CD14-positive monocyte (primary cell): Measurements from ENCODE around the gene ZFP36L2. TPM values are rescaled to one million over a fixed set of nuclear protein-coding genes. Genes with fewer than 3 reads are reported as not detected.

Experiments
- DNase-seq, 3 donors: peaks; one replicate each; pipeline ENCODE4 v3.0.0-alpha.2; 2011 to 2022
- H2AFZ ChIP-seq: 2 replicates; pipeline ENCODE4 v1.6.0; 2012; ENCODE audit warnings: mild to moderate bottlenecking, low read depth, low read length, inconsistent platforms; ENCODE audit not compliant: insufficient read depth, poor library complexity, severe bottlenecking
- H3K27ac ChIP-seq, 2 donors: 1 replicate in 1 of 2; 2 replicates in 1 of 2; pipeline ENCODE4 v1.5.1; 2012 to 2013; ENCODE audit warnings: low read length in 2 of 2, control low read depth in 1 of 2, inconsistent platforms in 1 of 2, low read depth in 1 of 2, mild to moderate bottlenecking in 1 of 2
- H3K27me3 ChIP-seq, 2 donors: one replicate each; pipeline versions ENCODE4 v1.6.0 to v1.6.1; 2011 to 2013; ENCODE audit warnings: low read length in 2 of 2; ENCODE audit not compliant: control insufficient read depth in 2 of 2, insufficient read depth in 2 of 2
- H3K36me3 ChIP-seq, 2 donors: replicated peaks in 1 of 2; 1 replicate in 1 of 2; 2 replicates in 1 of 2; pipeline versions ENCODE4 v1.5.1 to v1.6.1; 2012 to 2013; ENCODE audit warnings: low read length in 2 of 2, control low read depth in 1 of 2, inconsistent platforms in 1 of 2, mild to moderate bottlenecking in 1 of 2; ENCODE audit not compliant: insufficient read depth in 2 of 2, control insufficient read depth in 1 of 2
- H3K4me1 ChIP-seq, 2 donors: 1 replicate in 1 of 2; 2 replicates in 1 of 2; pipeline versions ENCODE4 v1.5.1 to v1.6.1; 2012 to 2013; ENCODE audit warnings: low read length in 2 of 2, control low read depth in 1 of 2, inconsistent platforms in 1 of 2, mild to moderate bottlenecking in 1 of 2, moderate library complexity in 1 of 2; ENCODE audit not compliant: insufficient read depth in 2 of 2, control insufficient read depth in 1 of 2
- H3K4me2 ChIP-seq: replicated peaks from 2 replicates; pipeline ENCODE3; 2012; ENCODE audit warnings: low read length, moderate library complexity, mild to moderate bottlenecking; ENCODE audit not compliant: poor library complexity, severe bottlenecking; ENCODE audit errors: extremely low read depth
- H3K4me3 ChIP-seq, 3 experiments: fragments of 200-600 bp in 1 of 3; sonication (generic) in 1 of 3; replicated peaks in 1 of 3; 1 replicate in 2 of 3; 2 replicates in 1 of 3; pipeline ENCODE4 v1.5.1; 2011 to 2013; ENCODE audit warnings: low read length in 3 of 3, mild to moderate bottlenecking in 3 of 3, control low read depth in 2 of 3, low read depth in 2 of 3, inconsistent platforms in 1 of 3, moderate library complexity in 1 of 3
- H3K79me2 ChIP-seq: 2 replicates; pipeline ENCODE4 v1.6.0; 2012; ENCODE audit warnings: mild to moderate bottlenecking, control low read depth, inconsistent platforms, low read length, moderate library complexity; ENCODE audit not compliant: insufficient read depth
- H3K9ac ChIP-seq: 2 replicates; pipeline ENCODE4 v1.6.0; 2017; ENCODE audit warnings: low read length, mild to moderate bottlenecking; ENCODE audit not compliant: insufficient read depth, poor library complexity, severe bottlenecking
- H3K9me3 ChIP-seq, 2 donors: replicated peaks in 1 of 2; 1 replicate in 1 of 2; 2 replicates in 1 of 2; pipeline versions ENCODE4 v1.5.1 to v1.6.1; 2012 to 2013; ENCODE audit warnings: low read length in 2 of 2, control low read depth in 1 of 2; ENCODE audit not compliant: control insufficient read depth in 1 of 2, insufficient read depth in 1 of 2
- H4K20me1 ChIP-seq: 2 replicates; pipeline ENCODE4 v1.6.0; 2012; ENCODE audit warnings: mild to moderate bottlenecking, low read length, control low read depth, moderate library complexity; ENCODE audit not compliant: insufficient read depth
- H3K27ac Mint-ChIP-seq, 7 donors: one replicate each; pipeline ENCODE4 v1.8.0; 2020; ENCODE audit warnings: mild to moderate bottlenecking in 7 of 7, mixed read lengths in 7 of 7, moderate library complexity in 6 of 7, inconsistent platforms in 2 of 7
- H3K27me3 Mint-ChIP-seq, 3 donors: one replicate each; pipeline ENCODE4 v1.8.0; 2021 to 2022; ENCODE audit warnings: low read depth in 3 of 3, mild to moderate bottlenecking in 3 of 3, mixed read lengths in 3 of 3, moderate library complexity in 3 of 3, inconsistent platforms in 1 of 3
- H3K36me3 Mint-ChIP-seq, 2 donors: one replicate each; pipeline ENCODE4 v1.8.0; 2020; ENCODE audit warnings: mixed read lengths in 2 of 2, inconsistent platforms in 1 of 2, mild to moderate bottlenecking in 1 of 2
- H3K4me1 Mint-ChIP-seq: one replicate; pipeline ENCODE4 v1.8.0; 2020; ENCODE audit warnings: mild to moderate bottlenecking, mixed read lengths
- H3K4me3 Mint-ChIP-seq, 2 donors: one replicate each; pipeline ENCODE4 v1.8.0; 2020; ENCODE audit warnings: mild to moderate bottlenecking in 2 of 2, mixed read lengths in 2 of 2, moderate library complexity in 1 of 2
- H3K9me3 Mint-ChIP-seq, 7 donors: one replicate each; pipeline ENCODE4 v1.8.0; 2020 to 2022; ENCODE audit warnings: mixed read lengths in 7 of 7, mild to moderate bottlenecking in 6 of 7, moderate library complexity in 6 of 7, inconsistent platforms in 2 of 7
- CTCF ChIP-seq: fragments of 200-600 bp; IDR thresholded peaks from one replicate; pipeline ENCODE4 v1.8.0; 2022; ENCODE audit warnings: antibody characterized with exemption, mild to moderate bottlenecking
- WGBS: methylation state at CpG from one replicate; pipeline ENCODE4 v1.1.5; 2013; ENCODE audit warnings: missing lambda C conversion rate; ENCODE audit not compliant: insufficient coverage; 5-methylcytosine and 5-hydroxymethylcytosine counted together
- intact Hi-C, 2 donors: fragments of 100-400 bp; cut with micrococcal nuclease; formaldehyde crosslinking; loops; one replicate each; pipeline versions ENCODE4 v1.15.0 to v1.15.1; 2023
- polyA plus RNA-seq, 3 donors: library from polyadenylated mRNA; depleted of rRNA in 1 of 3; unstranded in 2 of 3; stranded (reverse) in 1 of 3; fragments of 300-500 nt in 2 of 3; fragments of >200 nt in 1 of 3; fragmentation: Illumina TruSeq in 2 of 3; gene quantifications; 1 replicate in 2 of 3; 2 replicates in 1 of 3; pipeline ENCODE4 v1.2.3, GENCODE V29; 2012 to 2021

Gene ZFP36L2
- polyA plus RNA-seq, 3 donors = 84.4 to 150 (median 88.3) TPM

- Mint-ChIP-seq H3K9me3 (peaks cover 0 to 3% (median 0%) of the 10 kb centered on the region in 7 donors), H3K4me3 (no peak overlapping the region), H3K27me3 (no peaks in the 10 kb centered on the region), H3K36me3 (peaks cover 40 to 51% of the 10 kb centered on the region in 2 donors), H3K4me1 (peaks cover 60% of the 10 kb centered on the region), H3K27ac (peak overlapping the region in 1 of 7 donors; percentile 6)
- no peak for TF ChIP-seq CTCF
- no peak overlapping the region for H3K4me2 ChIP-seq
- no peaks in the 10 kb centered on the region for H3K36me3 ChIP-seq
- H3K27ac ChIP-seq = no peak overlapping the region
- no peak for DNase-seq
- H3K4me3 ChIP-seq = no peak overlapping the region
- H3K9ac ChIP-seq = no peak overlapping the region
- no peaks in the 10 kb centered on the region for H3K27me3 ChIP-seq
- H2AFZ ChIP-seq = no peak overlapping the region
- H4K20me1 ChIP-seq = no peaks in the 10 kb centered on the region
- intact Hi-C loops = no loop called here
- H3K9me3 ChIP-seq = no peaks in the 10 kb centered on the region
- 100% methylated on average over 1 of the region's 4 CpGs for WGBS
- no peaks in the 10 kb centered on the region for H3K79me2 ChIP-seq
- H3K4me1 ChIP-seq = peaks cover 40 to 46% of the 10 kb centered on the region in 2 donors
Measured at GRCh38 chr2:43270930-43271615, 44.7 kb upstream of the ZFP36L2 start.

DNA sequence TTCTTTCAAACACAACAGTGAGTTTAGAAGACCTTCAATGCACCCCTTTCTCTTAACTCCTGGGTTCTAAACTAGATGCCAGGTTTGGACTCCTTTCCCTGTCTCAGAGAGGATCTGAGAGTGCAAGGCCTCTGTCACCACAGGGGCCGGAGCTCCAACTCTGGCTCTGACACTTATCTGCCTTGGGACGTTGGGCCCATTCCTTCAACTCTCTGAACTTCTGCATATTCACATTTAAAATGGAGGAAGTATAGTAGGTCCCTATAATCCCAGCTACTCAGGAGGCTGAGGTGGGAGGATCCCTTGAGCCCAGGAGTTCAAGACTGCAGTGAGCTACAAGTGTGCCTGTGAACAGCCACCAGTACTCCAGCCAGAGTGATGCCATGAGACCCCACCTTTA lies 44.1 kb upstream of the ZFP36L2 start:
- no peaks in the 10 kb centered on the region for H3K79me2 ChIP-seq
- Mint-ChIP-seq H3K36me3 (peaks cover 38 to 49% of the 10 kb centered on the region in 2 donors), H3K9me3 (peaks cover 0 to 3% (median 0%) of the 10 kb centered on the region in 7 donors), H3K27ac (peak overlapping the region; percentile 47 to 91 (median 85)), H3K4me3 (peak overlapping the region in 1 of 2 donors; percentile 30), H3K4me1 (peaks cover 57% of the 10 kb centered on the region), H3K27me3 (no peaks in the 10 kb centered on the region)
- H3K9ac ChIP-seq = no peak overlapping the region
- DNase-seq = no peak
- H3K4me2 ChIP-seq = no peak overlapping the region
- WGBS = no CpG with 5 or more reads among the region's 2 CpGs
- no peaks in the 10 kb centered on the region for H4K20me1 ChIP-seq
- H3K4me1 ChIP-seq = peaks cover 40 to 47% of the 10 kb centered on the region in 2 donors
- no peaks in the 10 kb centered on the region for H3K36me3 ChIP-seq
- H3K27me3 ChIP-seq = no peaks in the 10 kb centered on the region
- no peak for TF ChIP-seq CTCF
- H2AFZ ChIP-seq = peak overlapping the region; percentile 11
- peak overlapping the region in 1 of 2 donors; percentile 63 for H3K27ac ChIP-seq
- intact Hi-C loops = no loop called here
- H3K4me3 ChIP-seq = no peak overlapping the region
- no peaks in the 10 kb centered on the region for H3K9me3 ChIP-seq
